ENCODE data around the gene USP17L5. TPM values are rescaled to one million over a fixed set of nuclear protein-coding genes. Genes with fewer than 3 reads are reported as not detected.
"Not testable (repeated sequence)": the region's sequence is repeated elsewhere in the genome, so short reads cannot be mapped to it uniquely, and the experiment has no call there.

Gene USP17L5
- total and polyA plus RNA-seq, 7 donors: not detected

- DNase-seq: peak in 1 of 2 donors; percentile 65
- H3K27ac ChIP-seq; intact Hi-C loops (cut with DNase I); ATAC-seq; H3K4me1 ChIP-seq; H3K27me3 ChIP-seq (ENCODE audit: insufficient read depth in 3 of 3, low read length in 2 of 3); H3K36me3 ChIP-seq (ENCODE audit: insufficient read depth in 1 of 2, low read depth in 1 of 2); H3K9me3 ChIP-seq: not testable (repeated sequence)
- 31 to 41% (median 36%) methylated on average over 26 to 29 of the region's 36 CpGs for WGBS, 3 donors
- TF ChIP-seq CTCF (IDR thresholded peaks at IDR 0.05): peak; percentile 25
- peak overlapping the region; percentile 30 for H3K4me3 ChIP-seq
These were observed 41.9 kb downstream of the USP17L5 start for GRCh38 chr4:9381012-9381534.

GRCh38 chr4:9384126-9384525, 44.9 kb downstream of the USP17L5 start:
- Histone ChIP-seq H3K27me3 (ENCODE audit: insufficient read depth in 3 of 3, low read length in 2 of 3) (no peaks in the 10 kb centered on the region), H3K9me3 (no peaks in the 10 kb centered on the region), H3K4me1 (no peaks in the 10 kb centered on the region), H3K4me3 (no peak overlapping the region), H3K27ac (no peak overlapping the region), H3K36me3 (ENCODE audit: insufficient read depth in 1 of 2, low read depth in 1 of 2) (no peaks in the 10 kb centered on the region)
- no peak for TF ChIP-seq CTCF (IDR thresholded peaks at IDR 0.05)
- ATAC-seq: no peak
- intact Hi-C loops (cut with DNase I): no loop called here
- no peak for DNase-seq
- 68 to 80% (median 72%) methylated on average over 1 of the region's 1 CpG for WGBS, 3 donors

- H3K36me3 ChIP-seq (ENCODE audit: insufficient read depth in 1 of 2, low read depth in 1 of 2); DNase-seq; H3K9me3 ChIP-seq; H3K4me3 ChIP-seq; ATAC-seq; H3K4me1 ChIP-seq; H3K27me3 ChIP-seq (ENCODE audit: insufficient read depth in 3 of 3, low read length in 2 of 3); H3K27ac ChIP-seq; intact Hi-C loops (cut with DNase I): not testable (repeated sequence)
- WGBS, 3 donors: 42 to 52% (median 49%) methylated on average over 2 of the region's 2 CpGs
These were observed 49.8 kb downstream of the USP17L5 start for GRCh38 chr4:9389001-9389400.

Other genes starting within 250 kb of the USP17L5 start
- not detected for gene FAM90A26, start 169.0 kb upstream of the USP17L5 start, total RNA-seq
- gene FAM90A26, start 169.0 kb upstream of the USP17L5 start, polyA plus RNA-seq: not detected
- not detected for gene USP17L10, start 128.7 kb upstream of the USP17L5 start, total RNA-seq
- not detected for gene USP17L10, start 128.7 kb upstream of the USP17L5 start, polyA plus RNA-seq
- gene USP17L11, start 124.0 kb upstream of the USP17L5 start, total RNA-seq: not detected
- gene USP17L11, start 124.0 kb upstream of the USP17L5 start, polyA plus RNA-seq: not detected
- gene USP17L12, start 119.3 kb upstream of the USP17L5 start, total RNA-seq: not detected
- gene USP17L12, start 119.3 kb upstream of the USP17L5 start, polyA plus RNA-seq: not detected
- gene USP17L13, start 114.5 kb upstream of the USP17L5 start, total RNA-seq: not detected
- gene USP17L13, start 114.5 kb upstream of the USP17L5 start, polyA plus RNA-seq: not detected
- not detected for gene USP17L15, start 105.0 kb upstream of the USP17L5 start, total RNA-seq
- gene USP17L15, start 105.0 kb upstream of the USP17L5 start, polyA plus RNA-seq: not detected
- gene USP17L17, start 95.5 kb upstream of the USP17L5 start, total RNA-seq: not detected
- gene USP17L17, start 95.5 kb upstream of the USP17L5 start, polyA plus RNA-seq: not detected
- not detected for gene USP17L18, start 90.8 kb upstream of the USP17L5 start, total RNA-seq
- not detected for gene USP17L18, start 90.8 kb upstream of the USP17L5 start, polyA plus RNA-seq
- gene USP17L19, start 86.0 kb upstream of the USP17L5 start, total RNA-seq: not detected
- not detected for gene USP17L19, start 86.0 kb upstream of the USP17L5 start, polyA plus RNA-seq
- not detected for gene USP17L20, start 81.3 kb upstream of the USP17L5 start, total RNA-seq
- not detected for gene USP17L20, start 81.3 kb upstream of the USP17L5 start, polyA plus RNA-seq
- not detected for gene USP17L21, start 76.5 kb upstream of the USP17L5 start, total RNA-seq
- not detected for gene USP17L21, start 76.5 kb upstream of the USP17L5 start, polyA plus RNA-seq
- gene USP17L22, start 71.8 kb upstream of the USP17L5 start, total RNA-seq: not detected
- not detected for gene USP17L22, start 71.8 kb upstream of the USP17L5 start, polyA plus RNA-seq
- not detected for gene USP17L24, start 14.2 kb upstream of the USP17L5 start, total RNA-seq
- not detected for gene USP17L24, start 14.2 kb upstream of the USP17L5 start, polyA plus RNA-seq
- gene USP17L25, start 9.5 kb upstream of the USP17L5 start, total RNA-seq: not detected
- not detected for gene USP17L25, start 9.5 kb upstream of the USP17L5 start, polyA plus RNA-seq
- gene USP17L26, start 4.7 kb upstream of the USP17L5 start, total RNA-seq: not detected
- gene USP17L26, start 4.7 kb upstream of the USP17L5 start, polyA plus RNA-seq: not detected
- not detected for gene USP17L27, start 4.7 kb downstream of the USP17L5 start, total RNA-seq
- not detected for gene USP17L27, start 4.7 kb downstream of the USP17L5 start, polyA plus RNA-seq
- not detected for gene USP17L28, start 9.5 kb downstream of the USP17L5 start, total RNA-seq
- gene USP17L28, start 9.5 kb downstream of the USP17L5 start, polyA plus RNA-seq: not detected
- not detected for gene USP17L29, start 14.2 kb downstream of the USP17L5 start, total RNA-seq
- gene USP17L29, start 14.2 kb downstream of the USP17L5 start, polyA plus RNA-seq: not detected
- not detected for gene USP17L30, start 23.7 kb downstream of the USP17L5 start, total RNA-seq
- gene USP17L30, start 23.7 kb downstream of the USP17L5 start, polyA plus RNA-seq: not detected
- not detected for gene DEFB131A, start 105.0 kb downstream of the USP17L5 start, total RNA-seq
- not detected for gene DEFB131A, start 105.0 kb downstream of the USP17L5 start, polyA plus RNA-seq